HG02571 (cell line): Measurements from ENCODE around the gene KCNK15.
"Not testable (repeated sequence)": the region's sequence is repeated elsewhere in the genome, so short reads cannot be mapped to it uniquely, and the experiment has no call there.

ENCODE experiments used
- ATAC-seq: cut with Tn5 transposase; IDR thresholded peaks from one replicate; pipeline ENCODE4 v1.9.1; 2021; ENCODE audit warnings: mild to moderate bottlenecking, moderate library complexity; ENCODE audit not compliant: unreplicated experiment

Gene KCNK15

GRCh38 chr20:44745598-44746366 lies at the start of gene KCNK15:
Gene KCNK15, plus strand, starts transcription at chr20:44745865. Its CDS starts 46 bp downstream, at chr20:44745911.
- no peak for ATAC-seq

GRCh38 chr20:44696315-44696714 lies 49.4 kb upstream of the KCNK15 start:
- ATAC-seq = no peak

GRCh38 chr20:44697041-44697440 lies 48.6 kb upstream of the KCNK15 start:
- not testable (repeated sequence) for ATAC-seq

GRCh38 chr20:44698351-44698750 lies 47.3 kb upstream of the KCNK15 start:
- no peak for ATAC-seq

GRCh38 chr20:44700306-44700705 lies 45.4 kb upstream of the KCNK15 start:
- ATAC-seq = no peak

GRCh38 chr20:44701118-44701857 lies 44.4 kb upstream of the KCNK15 start:
- no peak for ATAC-seq

GRCh38 chr20:44701858-44702256 lies 43.8 kb upstream of the KCNK15 start:
- ATAC-seq = no peak

GRCh38 chr20:44702776-44703175 lies 42.9 kb upstream of the KCNK15 start:
- peak; percentile 75 for ATAC-seq

GRCh38 chr20:44703183-44703925 lies 42.3 kb upstream of the KCNK15 start:
- ATAC-seq = no peak

GRCh38 chr20:44703956-44704488 lies 41.6 kb upstream of the KCNK15 start:
- no peak for ATAC-seq

- no peak for ATAC-seq
Observed at GRCh38 chr20:44704551-44704971, 41.1 kb upstream of the KCNK15 start.

GRCh38 chr20:44705364-44706094 lies 40.1 kb upstream of the KCNK15 start:
- ATAC-seq = no peak

- ATAC-seq = no peak
Observed at GRCh38 chr20:44706301-44707017, 39.2 kb upstream of the KCNK15 start.

GRCh38 chr20:44707018-44707579 lies 38.6 kb upstream of the KCNK15 start:
- no peak for ATAC-seq

GRCh38 chr20:44709380-44709779 lies 36.3 kb upstream of the KCNK15 start:
- ATAC-seq = no peak

GRCh38 chr20:44709797-44710196 lies 35.9 kb upstream of the KCNK15 start:
- no peak for ATAC-seq

GRCh38 chr20:44711237-44711636 lies 34.4 kb upstream of the KCNK15 start:
- ATAC-seq = no peak

GRCh38 chr20:44714102-44714700 lies 31.5 kb upstream of the KCNK15 start:
- ATAC-seq = no peak
